ENCODE results near the gene NOP16. TPM values are rescaled to one million over a fixed set of nuclear protein-coding genes. Genes with fewer than 3 reads are reported as not detected.

The NOP16 gene
- total RNA-seq, 4 donors from 2014 or later: 21.9 to 33.9 (median 30.5) TPM

GRCh38 chr5:176382721-176383120, 5.7 kb downstream of the NOP16 start:
- Histone ChIP-seq H3K9me3 (no peaks in the 10 kb centered on the region), H3K27me3 (no peaks in the 10 kb centered on the region), H3K27ac (peak overlapping the region; percentile 54), H3K4me3 (no peak overlapping the region), H3K36me3 (peaks cover 44% of the 10 kb centered on the region), H3K4me1 (peaks cover 17% of the 10 kb centered on the region)
- TF ChIP-seq POLR2AphosphoS5 (IDR thresholded peaks at IDR 0.05) (no peak), EP300 (IDR thresholded peaks at IDR 0.05) (no peak), POLR2A (IDR thresholded peaks at IDR 0.05) (no peak)
- TF ChIP-seq, protein P1, sequence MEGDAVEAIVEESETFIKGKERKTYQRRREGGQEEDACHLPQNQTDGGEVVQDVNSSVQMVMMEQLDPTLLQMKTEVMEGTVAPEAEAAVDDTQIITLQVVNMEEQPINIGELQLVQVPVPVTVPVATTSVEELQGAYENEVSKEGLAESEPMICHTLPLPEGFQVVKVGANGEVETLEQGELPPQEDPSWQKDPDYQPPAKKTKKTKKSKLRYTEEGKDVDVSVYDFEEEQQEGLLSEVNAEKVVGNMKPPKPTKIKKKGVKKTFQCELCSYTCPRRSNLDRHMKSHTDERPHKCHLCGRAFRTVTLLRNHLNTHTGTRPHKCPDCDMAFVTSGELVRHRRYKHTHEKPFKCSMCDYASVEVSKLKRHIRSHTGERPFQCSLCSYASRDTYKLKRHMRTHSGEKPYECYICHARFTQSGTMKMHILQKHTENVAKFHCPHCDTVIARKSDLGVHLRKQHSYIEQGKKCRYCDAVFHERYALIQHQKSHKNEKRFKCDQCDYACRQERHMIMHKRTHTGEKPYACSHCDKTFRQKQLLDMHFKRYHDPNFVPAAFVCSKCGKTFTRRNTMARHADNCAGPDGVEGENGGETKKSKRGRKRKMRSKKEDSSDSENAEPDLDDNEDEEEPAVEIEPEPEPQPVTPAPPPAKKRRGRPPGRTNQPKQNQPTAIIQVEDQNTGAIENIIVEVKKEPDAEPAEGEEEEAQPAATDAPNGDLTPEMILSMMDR (IDR thresholded peaks at IDR 0.05): no peak
- WGBS: 90% methylated on average over 2 of the region's 3 CpGs
- no peak for DNase-seq (ENCODE audit: low spot score in 2 of 2)

- peaks cover 9% of the 10 kb centered on the region for H3K4me1 ChIP-seq
- no peak overlapping the region for H3K4me3 ChIP-seq
- peak overlapping the region; percentile 54 for H3K27ac ChIP-seq
- H3K27me3 ChIP-seq: no peaks in the 10 kb centered on the region
- DNase-seq (ENCODE audit: low spot score in 2 of 2): no peak
- H3K9me3 ChIP-seq: no peaks in the 10 kb centered on the region
- no peak for TF ChIP-seq EP300 (IDR thresholded peaks at IDR 0.05)
- TF ChIP-seq, protein P1 (IDR thresholded peaks at IDR 0.05): no peak
- peaks cover 44% of the 10 kb centered on the region for H3K36me3 ChIP-seq
- WGBS: 86% methylated on average over 2 of the region's 3 CpGs
Measured at GRCh38 chr5:176381979-176382378, 6.4 kb downstream of the NOP16 start.

- Histone ChIP-seq H3K4me3 (no peak overlapping the region), H3K4me1 (peaks cover 5% of the 10 kb centered on the region), H3K27me3 (no peaks in the 10 kb centered on the region), H3K36me3 (peaks cover 44% of the 10 kb centered on the region), H3K27ac (no peak overlapping the region), H3K9me3 (no peaks in the 10 kb centered on the region)
- WGBS: 73% methylated on average over 3 of the region's 3 CpGs
- TF ChIP-seq, protein P1 (IDR thresholded peaks at IDR 0.05): no peak
- DNase-seq (ENCODE audit: low spot score in 2 of 2): no peak
Measured at GRCh38 chr5:176381423-176381822, 7.0 kb downstream of the NOP16 start.

GRCh38 chr5:176379881-176380280, 8.5 kb downstream of the NOP16 start:
- Histone ChIP-seq H3K4me3 (no peak overlapping the region), H3K4me1 (no peaks in the 10 kb centered on the region), H3K27ac (no peak overlapping the region), H3K27me3 (no peaks in the 10 kb centered on the region), H3K9me3 (no peaks in the 10 kb centered on the region), H3K36me3 (peaks cover 34% of the 10 kb centered on the region)
- DNase-seq (ENCODE audit: low spot score in 2 of 2): no peak
- no peak for TF ChIP-seq EP300 (IDR thresholded peaks at IDR 0.05)
- TF ChIP-seq POLR2A (IDR thresholded peaks at IDR 0.05): no peak
- no peak for TF ChIP-seq POLR2AphosphoS5 (IDR thresholded peaks at IDR 0.05)
- TF ChIP-seq, protein P1 (IDR thresholded peaks at IDR 0.05): no peak
- 85% methylated on average over 3 of the region's 3 CpGs for WGBS

- Histone ChIP-seq H3K27me3 (no peaks in the 10 kb centered on the region), H3K27ac (no peak overlapping the region), H3K4me3 (no peak overlapping the region), H3K9me3 (no peaks in the 10 kb centered on the region), H3K4me1 (peaks cover 2% of the 10 kb centered on the region), H3K36me3 (peaks cover 14% of the 10 kb centered on the region)
- WGBS: 59% methylated on average over 7 of the region's 7 CpGs
- TF ChIP-seq EP300 (IDR thresholded peaks at IDR 0.05) (no peak), POLR2AphosphoS5 (IDR thresholded peaks at IDR 0.05) (no peak), POLR2A (IDR thresholded peaks at IDR 0.05) (no peak)
- TF ChIP-seq, protein P1 (IDR thresholded peaks at IDR 0.05): no peak
- no peak for DNase-seq (ENCODE audit: low spot score in 2 of 2)
Measured at GRCh38 chr5:176373100-176373818, 15.1 kb downstream of the NOP16 start.
